Measurements from ENCODE around the gene MICALL2.

MICALL2 gene

DNA sequence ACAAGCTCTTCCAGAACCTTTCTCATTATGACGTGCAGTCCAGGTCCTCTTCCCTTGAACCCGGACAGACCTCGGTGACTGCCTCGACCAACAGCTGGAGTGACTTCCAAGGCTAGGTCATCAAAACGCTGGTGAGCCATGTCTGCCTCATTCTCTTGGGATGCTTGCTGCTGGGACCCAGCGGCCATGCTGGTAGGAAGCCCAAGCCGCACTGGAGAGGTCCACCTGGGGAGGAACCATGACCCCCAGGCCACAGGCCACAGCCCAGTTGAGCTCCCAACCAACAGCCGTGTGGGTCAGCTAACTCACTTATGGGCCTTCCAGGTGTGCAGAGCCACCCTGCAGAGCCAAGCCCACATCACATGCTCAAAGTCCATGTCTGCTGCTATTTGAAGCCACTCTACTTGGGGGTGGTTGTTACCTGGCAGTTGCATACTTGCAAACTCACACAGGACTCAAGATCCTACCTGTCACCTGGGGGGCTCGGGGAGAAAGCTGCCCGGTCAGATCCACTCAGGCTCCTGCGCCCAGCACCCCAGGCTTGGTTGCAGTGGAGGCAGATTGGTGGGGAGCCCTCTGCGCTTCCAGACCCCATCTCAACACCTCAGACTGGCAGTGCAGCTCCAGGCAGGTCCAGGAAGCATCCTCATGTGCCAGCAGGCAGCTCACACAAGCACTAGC lies 57.0 kb downstream of the MICALL2 start:
- Histone ChIP-seq H2AFZ (ENCODE audit: low read depth, low read length, severe bottlenecking) (no peak overlapping the region), H3K4me3 (ENCODE audit: insufficient read depth, low read length, poor library complexity, severe bottlenecking) (no peak overlapping the region), H3K27ac (ENCODE audit: low read depth, low read length) (no peak overlapping the region), H3K79me2 (ENCODE audit: insufficient read depth, low read length) (no peaks in the 10 kb centered on the region), H3K9me3 (ENCODE audit: insufficient read depth, low read length) (no peaks in the 10 kb centered on the region), H3F3A (ENCODE audit: insufficient read depth) (no peaks in the 10 kb centered on the region), H3K9ac (ENCODE audit: low read length) (no peak overlapping the region), H3K36me3 (ENCODE audit: low read length) (no peaks in the 10 kb centered on the region), H4K20me1 (ENCODE audit: low read depth, low read length) (no peaks in the 10 kb centered on the region), H3K9me2 (replicated peaks; ENCODE audit: insufficient read depth, low read length) (no peaks in the 10 kb centered on the region), H3K4me2 (ENCODE audit: low read depth, low read length, poor library complexity, severe bottlenecking) (no peak overlapping the region), H3K27me3 (ENCODE audit: low read length) (no peaks in the 10 kb centered on the region; the same call in 1 of the 2 replicates)
- TF ChIP-seq EZH2phosphoT487 (conservative IDR thresholded peaks at IDR 0.05; ENCODE audit: low read length), result no peak
- TF ChIP-seq, protein P1, sequence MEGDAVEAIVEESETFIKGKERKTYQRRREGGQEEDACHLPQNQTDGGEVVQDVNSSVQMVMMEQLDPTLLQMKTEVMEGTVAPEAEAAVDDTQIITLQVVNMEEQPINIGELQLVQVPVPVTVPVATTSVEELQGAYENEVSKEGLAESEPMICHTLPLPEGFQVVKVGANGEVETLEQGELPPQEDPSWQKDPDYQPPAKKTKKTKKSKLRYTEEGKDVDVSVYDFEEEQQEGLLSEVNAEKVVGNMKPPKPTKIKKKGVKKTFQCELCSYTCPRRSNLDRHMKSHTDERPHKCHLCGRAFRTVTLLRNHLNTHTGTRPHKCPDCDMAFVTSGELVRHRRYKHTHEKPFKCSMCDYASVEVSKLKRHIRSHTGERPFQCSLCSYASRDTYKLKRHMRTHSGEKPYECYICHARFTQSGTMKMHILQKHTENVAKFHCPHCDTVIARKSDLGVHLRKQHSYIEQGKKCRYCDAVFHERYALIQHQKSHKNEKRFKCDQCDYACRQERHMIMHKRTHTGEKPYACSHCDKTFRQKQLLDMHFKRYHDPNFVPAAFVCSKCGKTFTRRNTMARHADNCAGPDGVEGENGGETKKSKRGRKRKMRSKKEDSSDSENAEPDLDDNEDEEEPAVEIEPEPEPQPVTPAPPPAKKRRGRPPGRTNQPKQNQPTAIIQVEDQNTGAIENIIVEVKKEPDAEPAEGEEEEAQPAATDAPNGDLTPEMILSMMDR (IDR thresholded peaks at IDR 0.05; ENCODE audit: insufficient read depth, low read length, poor library complexity, severe bottlenecking), result no peak

DNA sequence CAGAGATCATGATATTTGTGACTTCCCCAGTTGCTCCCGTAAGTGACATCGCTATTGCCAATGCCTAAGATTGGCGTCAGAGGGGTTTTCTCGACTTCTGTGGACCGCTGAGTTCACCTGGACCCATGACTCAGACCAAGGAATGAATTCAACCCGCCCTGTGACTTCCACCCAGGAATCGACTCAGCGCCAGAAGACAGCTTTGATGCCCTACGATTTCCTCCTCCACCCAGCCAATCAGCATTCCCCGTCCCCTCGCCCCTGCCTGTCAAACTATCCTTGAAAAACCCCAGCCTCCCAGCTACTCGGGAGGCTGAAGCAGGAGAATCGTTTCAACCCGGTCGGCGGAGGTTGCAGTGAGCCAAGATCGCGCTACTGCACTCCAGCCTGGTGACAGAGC lies 58.3 kb downstream of the MICALL2 start:
- TF ChIP-seq, protein P1 (IDR thresholded peaks at IDR 0.05; ENCODE audit: insufficient read depth, low read length, poor library complexity, severe bottlenecking), result no peak
- no peak for TF ChIP-seq EZH2phosphoT487 (conservative IDR thresholded peaks at IDR 0.05; ENCODE audit: low read length)
- H2AFZ ChIP-seq (ENCODE audit: low read depth, low read length, severe bottlenecking), result no peak overlapping the region
- no peaks in the 10 kb centered on the region for H4K20me1 ChIP-seq (ENCODE audit: low read depth, low read length)
- H3K27me3 ChIP-seq (ENCODE audit: low read length), result no peaks in the 10 kb centered on the region; the same call in 1 of the 2 replicates
- no peaks in the 10 kb centered on the region for H3K9me2 ChIP-seq (replicated peaks; ENCODE audit: insufficient read depth, low read length)
- no peak overlapping the region for H3K4me2 ChIP-seq (ENCODE audit: low read depth, low read length, poor library complexity, severe bottlenecking)
- H3K4me3 ChIP-seq (ENCODE audit: insufficient read depth, low read length, poor library complexity, severe bottlenecking), result no peak overlapping the region
- H3K27ac ChIP-seq (ENCODE audit: low read depth, low read length), result no peak overlapping the region
- H3F3A ChIP-seq (ENCODE audit: insufficient read depth), result no peaks in the 10 kb centered on the region
- no peak overlapping the region for H3K9ac ChIP-seq (ENCODE audit: low read length)
- H3K36me3 ChIP-seq (ENCODE audit: low read length), result no peaks in the 10 kb centered on the region
- no peaks in the 10 kb centered on the region for H3K9me3 ChIP-seq (ENCODE audit: insufficient read depth, low read length)
- no peaks in the 10 kb centered on the region for H3K79me2 ChIP-seq (ENCODE audit: insufficient read depth, low read length)

DNA sequence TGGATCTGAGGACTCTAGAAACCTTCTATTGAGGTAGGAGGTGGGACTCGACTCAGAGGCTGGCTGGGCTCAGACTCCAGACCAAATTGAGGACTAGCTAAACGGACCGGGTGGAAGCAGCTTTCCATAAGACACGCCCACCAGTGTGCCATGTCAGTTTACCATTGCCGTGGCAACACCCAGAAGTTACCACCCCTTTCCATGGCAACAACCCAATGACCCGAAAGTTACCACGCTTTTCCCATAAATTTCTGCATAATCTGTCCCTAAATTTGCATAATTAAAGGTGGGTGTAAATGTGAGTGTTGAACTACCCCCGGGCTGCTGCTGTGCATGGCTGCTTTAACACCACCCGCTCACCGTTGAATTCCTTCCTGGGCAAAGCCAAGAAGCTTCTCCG lies 58.9 kb downstream of the MICALL2 start:
- no peak overlapping the region for H3K4me3 ChIP-seq (ENCODE audit: insufficient read depth, low read length, poor library complexity, severe bottlenecking)
- H3K4me2 ChIP-seq (ENCODE audit: low read depth, low read length, poor library complexity, severe bottlenecking), result no peak overlapping the region
- no peak overlapping the region for H3K9ac ChIP-seq (ENCODE audit: low read length)
- TF ChIP-seq, protein P1 (IDR thresholded peaks at IDR 0.05; ENCODE audit: insufficient read depth, low read length, poor library complexity, severe bottlenecking), result no peak
- no peak for TF ChIP-seq EZH2phosphoT487 (conservative IDR thresholded peaks at IDR 0.05; ENCODE audit: low read length)
- no peaks in the 10 kb centered on the region for H4K20me1 ChIP-seq (ENCODE audit: low read depth, low read length)
- H3K9me3 ChIP-seq (ENCODE audit: insufficient read depth, low read length), result no peaks in the 10 kb centered on the region
- H3K9me2 ChIP-seq (replicated peaks; ENCODE audit: insufficient read depth, low read length), result no peaks in the 10 kb centered on the region
- H2AFZ ChIP-seq (ENCODE audit: low read depth, low read length, severe bottlenecking), result no peak overlapping the region
- H3K79me2 ChIP-seq (ENCODE audit: insufficient read depth, low read length), result no peaks in the 10 kb centered on the region
- no peaks in the 10 kb centered on the region for H3F3A ChIP-seq (ENCODE audit: insufficient read depth)
- no peak overlapping the region for H3K27ac ChIP-seq (ENCODE audit: low read depth, low read length)
- no peaks in the 10 kb centered on the region; the same call in 1 of the 2 replicates for H3K27me3 ChIP-seq (ENCODE audit: low read length)
- no peaks in the 10 kb centered on the region for H3K36me3 ChIP-seq (ENCODE audit: low read length)
